ENCODE measurements around the gene FAM47E.
"Not testable (repeated sequence)": the region's sequence is repeated elsewhere in the genome, so short reads cannot be mapped to it uniquely, and the experiment has no call there.

FAM47E gene

DNA sequence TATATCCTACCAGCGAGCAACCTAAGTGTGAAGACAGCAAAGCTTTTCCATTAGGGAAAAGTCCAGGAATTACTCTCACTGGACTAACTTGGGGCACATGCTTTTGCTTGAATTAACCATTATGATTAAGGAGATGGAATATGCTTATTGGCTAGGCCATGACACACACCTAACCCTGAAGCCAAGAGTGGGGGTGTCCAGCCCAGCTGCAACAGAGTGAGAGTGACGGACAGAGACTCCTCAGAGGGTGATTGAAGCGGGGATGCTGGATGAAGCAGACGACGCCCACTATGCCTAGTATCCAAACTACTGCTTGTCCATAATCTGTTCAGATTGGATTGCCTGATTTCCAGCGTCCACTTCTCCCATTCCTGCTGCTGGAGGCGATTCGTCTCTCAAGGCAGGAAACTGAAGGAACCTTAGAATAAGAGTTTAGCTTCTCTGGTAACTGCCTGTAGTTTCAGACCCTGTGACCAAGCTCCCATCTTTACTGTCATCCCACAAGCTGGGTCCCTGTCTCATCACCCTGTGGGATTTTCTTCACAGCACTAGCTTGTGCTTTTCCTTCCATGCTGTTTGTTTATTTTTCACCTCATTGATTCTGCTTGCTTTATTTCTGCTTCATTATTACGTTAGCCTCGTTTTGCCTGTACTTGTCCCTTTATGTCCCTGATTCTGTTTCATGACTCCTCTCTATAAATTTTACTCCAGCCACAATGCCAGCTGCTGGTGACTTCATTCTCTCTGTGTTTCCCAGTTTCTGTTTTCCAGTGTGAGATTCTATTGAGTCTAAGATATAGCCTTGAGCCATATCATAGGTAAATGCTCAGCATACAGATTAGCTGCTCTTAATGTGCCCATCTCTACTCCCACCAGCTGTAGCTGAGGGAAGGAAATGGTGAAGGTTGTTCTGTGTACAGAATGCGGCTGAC, 19.0 kb downstream of the FAM47E start:
- no peak for DNase-seq (ENCODE audit: low read depth)

DNA sequence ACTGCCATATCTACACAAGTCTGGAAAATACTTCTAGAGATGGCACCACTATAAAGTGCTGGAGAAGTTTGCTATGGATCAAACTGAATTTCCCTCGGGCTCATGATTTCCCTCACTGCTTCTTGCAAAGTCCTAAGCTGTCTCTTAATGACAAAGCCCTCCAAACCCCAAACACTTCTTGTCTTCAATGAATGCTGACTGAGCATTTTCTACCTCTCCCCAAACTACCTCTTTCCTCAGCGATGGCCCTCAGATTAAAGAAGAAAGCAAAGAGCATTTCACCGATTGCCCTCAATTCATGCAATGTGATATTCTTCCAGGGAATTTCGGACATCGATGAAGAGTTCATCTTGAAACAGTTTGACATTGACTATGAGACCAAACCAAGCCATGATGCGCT, 19.7 kb downstream of the FAM47E start:
- no peak for DNase-seq (ENCODE audit: low read depth)

- DNase-seq (ENCODE audit: low read depth) = no peak
These were observed 20.6 kb downstream of the FAM47E start for GRCh38 chr4:76272073-76272472.

DNA sequence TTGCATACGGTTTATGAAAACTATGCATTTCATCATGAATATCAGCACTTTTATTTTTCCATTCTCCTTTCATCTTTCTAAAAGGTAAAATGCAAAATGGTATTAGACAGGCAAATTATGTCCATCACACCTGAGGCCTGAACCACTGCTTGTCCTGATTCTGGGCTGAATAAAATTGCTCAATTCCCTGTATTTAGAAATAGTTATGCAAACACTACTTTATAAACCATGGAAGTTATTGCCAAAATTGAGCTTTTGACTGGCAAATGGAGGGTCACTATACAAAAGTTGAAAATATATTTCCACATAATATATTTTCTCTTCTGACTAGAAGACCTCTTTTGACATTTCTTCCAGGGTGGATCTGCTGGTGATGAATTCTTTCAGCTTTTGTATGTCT, 21.1 kb downstream of the FAM47E start:
- no peak for DNase-seq (ENCODE audit: low read depth)

DNA sequence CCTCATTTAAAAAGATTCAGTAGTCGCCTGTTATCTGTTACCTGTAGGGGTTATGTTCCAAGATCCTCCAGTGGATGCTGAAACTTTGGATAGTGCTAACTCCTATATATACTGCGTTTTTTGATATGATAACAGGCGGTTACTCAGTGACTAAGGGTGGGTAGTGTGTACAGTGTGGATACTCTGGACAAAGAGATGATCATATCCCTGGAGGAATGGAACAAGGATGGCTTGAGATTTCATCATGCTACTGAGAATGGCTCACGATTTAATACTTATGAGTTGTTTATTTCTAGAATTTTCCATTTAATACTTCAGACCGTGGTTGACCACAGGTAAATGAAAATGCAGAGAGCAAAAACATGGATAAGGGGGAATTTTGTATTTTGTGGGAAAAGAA, 21.5 kb downstream of the FAM47E start:
- no peak for DNase-seq (ENCODE audit: low read depth)

DNA sequence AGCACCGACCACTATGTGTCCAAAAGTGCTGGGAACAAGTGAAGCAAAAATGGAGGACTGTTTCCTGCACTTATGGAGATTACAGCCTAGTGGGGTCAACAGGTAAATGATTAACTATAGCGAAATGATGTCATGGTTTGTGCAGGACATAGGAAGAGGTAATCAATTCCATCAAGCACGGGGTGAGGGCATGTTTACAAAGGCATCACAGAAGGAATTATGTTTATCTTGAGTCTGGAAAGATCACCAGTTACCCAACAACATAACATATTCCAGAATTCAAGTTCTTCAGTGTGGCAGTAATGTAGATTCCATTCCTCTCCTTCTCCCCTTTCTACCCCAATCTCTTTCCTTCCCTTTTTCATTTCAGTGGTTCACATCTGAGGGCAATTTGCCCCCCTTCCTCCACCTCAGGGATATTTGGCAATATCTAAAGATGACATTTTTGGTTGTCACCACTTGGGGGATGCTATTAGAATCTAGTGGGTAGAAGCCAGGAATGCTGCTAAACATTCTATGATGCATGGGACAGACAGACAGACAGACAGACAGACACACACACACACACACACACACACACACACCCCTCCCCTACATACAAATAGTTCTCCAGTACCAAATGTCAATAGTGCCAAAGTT, 24.1 kb downstream of the FAM47E start:
- DNase-seq (ENCODE audit: low read depth) = no peak

DNA sequence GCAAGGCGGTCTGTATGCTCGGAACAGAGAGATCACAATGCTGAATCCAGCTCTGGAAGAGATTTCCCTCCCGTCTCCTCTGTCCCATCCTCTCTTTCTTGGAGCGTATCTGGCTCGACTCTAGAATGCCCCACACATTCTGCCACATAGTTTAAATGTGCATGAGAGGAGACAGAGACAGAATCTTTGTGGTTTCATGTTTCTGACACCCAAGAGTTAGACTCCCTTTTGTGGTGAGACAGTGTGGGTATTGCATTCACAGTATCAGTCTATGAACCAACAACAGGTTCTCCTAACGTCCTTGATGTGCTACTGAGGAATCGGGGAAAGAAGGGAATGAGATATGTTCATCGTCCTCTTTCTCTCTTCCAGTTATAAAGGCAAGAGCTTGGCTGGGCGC, 25.3 kb downstream of the FAM47E start:
- DNase-seq (ENCODE audit: low read depth) = no peak

DNA sequence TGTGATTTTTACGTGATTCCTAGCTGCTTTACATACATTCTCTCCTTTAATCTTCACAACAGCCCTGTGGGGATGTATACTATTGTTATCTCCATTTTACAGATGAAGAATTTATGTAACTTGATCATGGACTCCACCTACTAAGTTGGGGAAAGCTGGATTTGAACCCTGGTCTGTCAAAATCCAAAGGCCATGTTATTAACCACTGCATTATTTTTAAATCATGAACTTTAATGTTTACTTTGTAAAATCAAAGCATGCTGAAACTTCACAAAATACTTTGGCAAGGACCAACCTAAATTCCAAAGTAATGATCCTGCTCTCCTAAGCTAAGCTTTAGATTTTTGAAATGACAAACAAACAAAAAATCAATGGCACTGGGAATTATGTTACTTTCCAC, 26.1 kb downstream of the FAM47E start:
- DNase-seq (ENCODE audit: low read depth) = no peak

DNA sequence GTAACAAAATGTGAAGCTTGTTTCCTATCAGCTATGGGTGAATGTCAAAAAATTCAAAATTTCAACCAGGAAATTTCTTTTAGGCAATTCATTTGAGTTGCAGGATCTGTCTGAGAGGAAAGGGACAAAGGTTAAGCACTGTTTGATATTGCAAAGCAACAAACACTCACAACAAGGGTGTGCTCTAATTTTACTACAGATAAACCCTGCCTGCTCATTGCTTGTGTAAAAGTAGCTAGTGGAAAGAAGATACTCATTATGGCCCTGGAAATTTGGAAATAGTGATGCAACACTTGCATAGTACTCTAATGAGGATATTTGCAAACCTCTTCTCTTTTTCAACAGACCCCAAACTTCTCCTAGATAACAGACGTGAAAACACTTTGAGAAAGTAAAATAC, 27.1 kb downstream of the FAM47E start:
- no peak for DNase-seq (ENCODE audit: low read depth)

GRCh38 chr4:76279462-76279861, 27.9 kb downstream of the FAM47E start:
- no peak for DNase-seq (ENCODE audit: low read depth)

GRCh38 chr4:76280488-76281441, 29.2 kb downstream of the FAM47E start:
- DNase-seq (ENCODE audit: low read depth) = no peak

GRCh38 chr4:76281594-76281993, 30.1 kb downstream of the FAM47E start:
- DNase-seq (ENCODE audit: low read depth) = not testable (repeated sequence)

DNA sequence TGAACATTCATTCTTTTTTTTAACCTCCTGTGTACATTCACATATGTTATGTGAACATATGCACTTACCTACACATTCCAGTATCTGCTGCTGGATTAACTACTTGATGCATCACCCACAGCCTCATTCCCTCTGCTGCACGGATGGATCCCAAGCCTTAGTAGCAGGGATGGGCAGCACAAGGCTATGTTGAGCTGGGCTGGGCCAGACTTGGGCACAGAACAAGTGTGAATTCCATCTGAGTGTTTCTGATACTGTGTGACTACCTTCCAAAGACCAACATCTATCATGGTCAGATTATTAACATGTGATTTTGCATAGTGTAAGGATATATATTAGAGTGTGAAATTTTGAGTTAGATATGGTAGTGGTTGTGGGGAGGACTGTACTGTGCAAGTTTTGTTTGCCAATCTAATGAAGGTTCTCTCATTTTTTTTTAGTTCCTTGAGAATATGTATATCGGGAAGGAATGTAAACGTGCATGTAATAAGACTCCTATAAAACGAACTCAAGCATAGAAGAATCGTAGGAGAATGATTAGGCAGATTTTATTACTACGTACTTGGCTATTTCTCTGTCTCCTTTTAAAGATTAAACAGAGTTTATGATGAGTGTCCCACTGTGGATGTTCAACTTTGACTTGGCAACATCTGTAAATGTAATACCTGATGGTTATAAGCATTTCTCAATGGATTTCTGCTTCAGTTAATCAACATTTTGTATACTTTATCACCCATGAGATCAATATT, 31.6 kb downstream of the FAM47E start:
- no peak for DNase-seq (ENCODE audit: low read depth)

GRCh38 chr4:76283900-76284299, 32.4 kb downstream of the FAM47E start:
- DNase-seq (ENCODE audit: low read depth) = no peak

- DNase-seq (ENCODE audit: low read depth) = not testable (repeated sequence)
These were observed 36.3 kb downstream of the FAM47E start for GRCh38 chr4:76287811-76288210.

- DNase-seq (ENCODE audit: low read depth) = no peak
These were observed 41.2 kb downstream of the FAM47E start for GRCh38 chr4:76292730-76293129.

- DNase-seq (ENCODE audit: low read depth) = no peak
These were observed 42.3 kb downstream of the FAM47E start for GRCh38 chr4:76293772-76294171.

DNA sequence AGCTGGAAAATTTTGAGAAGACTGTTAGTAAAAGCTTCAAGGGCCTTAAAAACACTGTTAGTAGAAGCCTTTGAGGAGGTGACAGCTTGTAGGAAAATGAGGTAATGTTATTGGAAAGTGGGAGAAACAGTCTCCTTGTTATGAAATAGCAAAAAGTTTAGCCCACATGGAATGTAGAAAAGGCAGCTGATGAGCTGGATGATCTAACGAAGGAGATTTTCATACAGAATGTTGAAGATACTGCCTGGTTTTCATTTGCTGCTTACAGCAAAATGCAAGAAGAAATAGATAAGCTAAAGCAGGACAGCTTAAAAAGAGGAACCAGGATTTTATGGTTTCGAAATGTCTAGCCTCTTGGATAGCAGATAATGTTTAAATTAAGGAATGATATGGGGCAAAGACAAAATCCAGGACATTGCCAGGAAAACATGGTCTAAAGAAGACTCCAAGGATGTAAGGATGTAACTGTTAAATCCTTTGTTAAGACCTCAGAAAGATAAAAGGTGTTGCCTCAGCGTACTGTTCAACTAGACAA, 44.8 kb downstream of the FAM47E start:
- no peak for DNase-seq (ENCODE audit: low read depth)

- DNase-seq (ENCODE audit: low read depth) = no peak
These were observed 46.7 kb downstream of the FAM47E start for GRCh38 chr4:76298227-76298626.

- DNase-seq (ENCODE audit: low read depth) = no peak
These were observed 48.5 kb downstream of the FAM47E start for GRCh38 chr4:76300012-76300411.

DNA sequence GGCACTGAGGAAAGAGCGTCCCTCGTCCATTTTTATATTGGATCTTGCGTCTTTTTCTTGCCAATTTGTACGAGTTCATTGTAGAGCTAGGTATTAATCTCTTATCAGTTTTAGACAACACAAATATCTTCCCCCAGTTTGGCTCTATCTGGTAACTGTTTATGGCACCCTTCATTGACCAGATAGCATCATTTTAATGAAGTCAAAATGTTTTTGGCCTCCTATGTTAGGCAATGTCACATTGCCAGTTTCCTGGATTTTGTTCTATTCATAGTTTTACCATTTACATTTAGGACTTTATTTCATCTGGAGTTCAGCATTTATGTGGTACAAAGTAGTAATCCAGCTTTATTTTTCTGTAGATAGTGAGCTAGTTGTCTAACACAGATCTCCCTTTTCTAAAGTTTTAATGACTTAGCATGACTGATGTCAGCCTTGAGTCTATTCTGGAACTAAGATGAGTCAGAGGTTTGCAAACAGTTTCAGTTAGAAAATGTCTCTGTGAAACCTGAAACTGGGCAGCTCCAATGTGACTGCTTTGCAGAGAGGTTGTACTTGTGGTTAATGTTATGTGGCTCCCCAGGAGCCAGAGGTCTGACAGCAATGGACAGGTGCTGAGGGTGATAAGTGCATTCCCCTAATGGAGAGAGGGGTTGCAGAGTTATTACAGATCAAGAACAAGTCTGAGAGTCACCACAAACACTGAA, 49.7 kb downstream of the FAM47E start:
- DNase-seq (ENCODE audit: low read depth) = no peak

Measured in stimulated activated CD8-positive, alpha-beta memory T cell treated with anti-CD3 and anti-CD28 coated beads, Interleukin-4, amount 100 ng/mL, for 24 hours (primary cell).